Measurements from ENCODE around the gene TAC4.

GRCh38 chr17:49845321-49845720, 2.5 kb downstream of the TAC4 start:
- TF ChIP-seq ZMYM2 (CRISPR knock-in tag; IDR thresholded peaks at IDR 0.05) (no peak), NFYB (CRISPR knock-in tag; IDR thresholded peaks at IDR 0.05) (no peak), ZNF225 (CRISPR knock-in tag; IDR thresholded peaks at IDR 0.05) (no peak), DMTF1 (CRISPR knock-in tag; IDR thresholded peaks at IDR 0.05) (no peak), KDM5A (IDR thresholded peaks at IDR 0.05; ENCODE audit: borderline replicate concordance, low read length) (no peak), ZNF749 (CRISPR knock-in tag; IDR thresholded peaks at IDR 0.05; ENCODE audit: borderline replicate concordance) (no peak), ZNF33A (CRISPR knock-in tag; IDR thresholded peaks at IDR 0.05; ENCODE audit: borderline replicate concordance) (no peak), REST (IDR thresholded peaks at IDR 0.05; ENCODE audit: borderline replicate concordance in 1 of 2, low read depth in 1 of 2, low read length in 2 of 2) (no peak), BCLAF1 (IDR thresholded peaks at IDR 0.05) (no peak), ZNF629 (CRISPR knock-in tag; conservative IDR thresholded peaks at IDR 0.05) (no peak), JUNB (CRISPR knock-in tag; IDR thresholded peaks at IDR 0.05; ENCODE audit: borderline replicate concordance) (no peak), FOXK2 (IDR thresholded peaks at IDR 0.05) (no peak)

All from HepG2 (cell line).